ENCODE measurements around the gene LINC00632. TPM values are rescaled to one million over a fixed set of nuclear protein-coding genes. Genes with fewer than 3 reads are reported as not detected.
A peak's percentile ranks its signal among the peaks of the same experiment; 100 is the strongest.

The LINC00632 gene
- polyA plus RNA-seq, 1 donor (not counting 4 experiments of a cell fraction or from before 2014, with no cell fraction given), result 2.2 TPM

- H3K4me3 ChIP-seq (ENCODE audit: control insufficient read depth in 2 of 3, extremely low read depth in 1 of 3, insufficient read depth in 2 of 3, low read depth in 1 of 3, low read length in 3 of 3), result no peak overlapping the region
- no peak overlapping the region for H3K4me2 ChIP-seq (ENCODE audit: control insufficient read depth, extremely low read depth, insufficient read depth, low read depth, low read length)
- FAIRE-seq (no peak), DNase-seq (ENCODE audit: low read depth, low spot score) (no peak)
- no peaks in the 10 kb centered on the region for H3K9me3 ChIP-seq (ENCODE audit: control insufficient read depth, low read depth, low read length)
- dilution Hi-C loops (cut with MboI; ENCODE audit: extremely low pct_ligation_motif_present, low sequenced_read_pairs), result no loop called here
- H4K20me1 ChIP-seq (ENCODE audit: control insufficient read depth, extremely low read depth, insufficient read depth, low read length), result no peaks in the 10 kb centered on the region
- TF ChIP-seq CTCF (optimal IDR thresholded peaks at IDR 0.05 in 1 of 3, IDR thresholded peaks at IDR 0.05 in 1 of 3, conservative IDR thresholded peaks at IDR 0.05 in 1 of 3; ENCODE audit: extremely low read depth in 1 of 3, insufficient read depth in 2 of 3, low read length in 3 of 3), result no peak
- TF ChIP-seq EZH2 (IDR thresholded peaks at IDR 0.05; ENCODE audit: low read length), result no peak
- H2AFZ ChIP-seq (ENCODE audit: control insufficient read depth, low read length), result no peak overlapping the region
- H3K9ac ChIP-seq (ENCODE audit: control insufficient read depth, extremely low read depth, insufficient read depth, low read length), result no peak overlapping the region
- H3K27me3 ChIP-seq (ENCODE audit: control insufficient read depth, extremely low read depth, insufficient read depth, low read length), result no peaks in the 10 kb centered on the region
- no peaks in the 10 kb centered on the region for H3K9me1 ChIP-seq (ENCODE audit: control insufficient read depth, extremely low read depth, insufficient read depth, low read length)
- H3K27ac ChIP-seq (ENCODE audit: control insufficient read depth, insufficient read depth, low read length), result no peak overlapping the region
- no peaks in the 10 kb centered on the region for H3K36me3 ChIP-seq (ENCODE audit: control insufficient read depth in 2 of 2, extremely low read depth in 1 of 2, insufficient read depth in 2 of 2, low read length in 2 of 2)
- no peaks in the 10 kb centered on the region for H3K4me1 ChIP-seq (ENCODE audit: control insufficient read depth, extremely low read depth, insufficient read depth, low read length)
- no peaks in the 10 kb centered on the region for H3K79me2 ChIP-seq (ENCODE audit: control insufficient read depth, insufficient read depth, low read length)
These were observed 2.3 kb downstream of the LINC00632 start for GRCh38 chrX:140711894-140712293.

- TF ChIP-seq EZH2 (IDR thresholded peaks at IDR 0.05; ENCODE audit: low read length) (no peak), CTCF (optimal IDR thresholded peaks at IDR 0.05 in 1 of 3, IDR thresholded peaks at IDR 0.05 in 1 of 3, conservative IDR thresholded peaks at IDR 0.05 in 1 of 3; ENCODE audit: extremely low read depth in 1 of 3, insufficient read depth in 2 of 3, low read length in 3 of 3) (no peak)
- FAIRE-seq, result no peak
- Histone ChIP-seq H3K36me3 (ENCODE audit: control insufficient read depth in 2 of 2, extremely low read depth in 1 of 2, insufficient read depth in 2 of 2, low read length in 2 of 2) (no peaks in the 10 kb centered on the region), H3K9ac (ENCODE audit: control insufficient read depth, extremely low read depth, insufficient read depth, low read length) (no peak overlapping the region), H2AFZ (ENCODE audit: control insufficient read depth, low read length) (no peak overlapping the region), H4K20me1 (ENCODE audit: control insufficient read depth, extremely low read depth, insufficient read depth, low read length) (no peaks in the 10 kb centered on the region), H3K9me1 (ENCODE audit: control insufficient read depth, extremely low read depth, insufficient read depth, low read length) (no peaks in the 10 kb centered on the region), H3K9me3 (ENCODE audit: control insufficient read depth, low read depth, low read length) (no peaks in the 10 kb centered on the region), H3K27me3 (ENCODE audit: control insufficient read depth, extremely low read depth, insufficient read depth, low read length) (no peaks in the 10 kb centered on the region), H3K4me1 (ENCODE audit: control insufficient read depth, extremely low read depth, insufficient read depth, low read length) (no peaks in the 10 kb centered on the region), H3K4me3 (ENCODE audit: control insufficient read depth in 2 of 3, extremely low read depth in 1 of 3, insufficient read depth in 2 of 3, low read depth in 1 of 3, low read length in 3 of 3) (no peak overlapping the region), H3K27ac (ENCODE audit: control insufficient read depth, insufficient read depth, low read length) (no peak overlapping the region), H3K79me2 (ENCODE audit: control insufficient read depth, insufficient read depth, low read length) (no peaks in the 10 kb centered on the region), H3K4me2 (ENCODE audit: control insufficient read depth, extremely low read depth, insufficient read depth, low read depth, low read length) (peak overlapping the region; percentile 9)
- no peak for DNase-seq (ENCODE audit: low read depth, low spot score)
- dilution Hi-C loops (cut with MboI; ENCODE audit: extremely low pct_ligation_motif_present, low sequenced_read_pairs), result no loop called here
These were observed 3.0 kb downstream of the LINC00632 start for GRCh38 chrX:140712413-140713173.

Measured in keratinocyte (primary cell).